HL-60 (cell line): Measurements from ENCODE around the gene CFAP46.

Source experiments
- CTCF ChIP-seq: IDR thresholded peaks from one replicate; pipeline ENCODE4 v1.5.1; 2011; ENCODE audit warnings: low read length, control low read depth, inconsistent platforms; ENCODE audit not compliant: insufficient read depth
- POLR2AphosphoS5 ChIP-seq: IDR thresholded peaks from 2 replicates; pipeline ENCODE4 v1.6.1; 2012; ENCODE audit warnings: low read depth

DNA sequence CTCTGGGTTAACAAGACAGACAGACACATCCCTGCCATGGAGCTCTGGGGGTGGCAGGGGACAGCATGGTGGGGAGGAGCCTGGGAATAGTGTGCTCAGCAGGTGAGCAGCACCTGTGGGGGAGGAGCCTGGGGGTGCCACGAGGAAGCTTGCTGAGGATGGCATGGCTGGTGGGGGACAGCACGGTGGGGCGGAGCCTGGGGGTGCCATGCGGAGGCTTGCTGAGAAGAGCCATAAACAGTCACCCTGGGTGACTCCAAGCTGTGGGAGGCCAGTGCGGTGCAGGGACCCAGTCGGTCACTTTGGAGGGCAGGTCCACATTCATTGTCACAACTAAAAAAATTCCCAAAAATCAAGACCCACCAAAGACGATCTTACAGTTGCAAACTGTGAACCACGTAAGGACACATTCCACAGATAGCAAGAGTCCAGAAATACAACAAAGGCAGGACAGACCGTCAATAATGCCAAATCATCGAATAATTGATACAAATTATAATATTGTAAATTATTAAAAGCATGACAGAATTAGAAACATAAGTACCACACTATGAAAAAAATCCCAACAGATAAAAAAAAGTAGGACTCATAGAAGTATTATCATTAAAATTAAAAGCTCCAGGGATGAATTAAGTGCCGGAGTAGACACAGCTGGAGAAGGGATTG, 180.8 kb downstream of the CFAP46 start:
- TF ChIP-seq CTCF (no peak), POLR2AphosphoS5 (no peak)
